Left ventricle myocardium inferior (tissue), 1 donor: ENCODE results near the gene PERP. TPM values are rescaled to one million over a fixed set of nuclear protein-coding genes. Genes with fewer than 3 reads are reported as not detected.

Experiments used
- DNase-seq: peaks from one replicate; pipeline ENCODE4 v3.0.0-alpha.2; 2020
- H3K27ac ChIP-seq: fragments of 200-600 bp; replicated peaks from 2 replicates; pipeline ENCODE4 v1.8.0; 2021
- H3K27me3 ChIP-seq: fragments of 200-600 bp; 2 replicates; pipeline ENCODE4 v1.8.0; 2021; ENCODE audit warnings: low read depth
- H3K36me3 ChIP-seq: fragments of 200-600 bp; 2 replicates; pipeline ENCODE4 v1.8.0; 2021
- H3K4me1 ChIP-seq: fragments of 200-600 bp; 2 replicates; pipeline ENCODE4 v1.8.0; 2021
- H3K4me3 ChIP-seq: fragments of 200-600 bp; 2 replicates; pipeline ENCODE4 v1.8.0; 2021; ENCODE audit warnings: mild to moderate bottlenecking, moderate library complexity
- H3K9me3 ChIP-seq: fragments of 200-600 bp; replicated peaks from 2 replicates; pipeline ENCODE4 v1.8.0; 2021
- CTCF ChIP-seq: fragments of 200-600 bp; IDR thresholded peaks from 2 replicates; pipeline ENCODE4 v1.8.0; 2021; ENCODE audit warnings: antibody characterized with exemption, mild to moderate bottlenecking, borderline replicate concordance
- intact Hi-C: fragments of 100-400 bp; cut with micrococcal nuclease; formaldehyde crosslinking; loops from one replicate; pipeline ENCODE4 v1.11.0; 2022
- total RNA-seq: library from RNA; stranded (reverse); fragmentation: NEBNext Ultra II Directional; extraction: Animal tissue kit (Norgen Biotek cat#: 25700); gene quantifications from one replicate; pipeline ENCODE4 v1.2.1, GENCODE V29; 2021
- donor health status: DM: no; HTN: yes; CAD: no; lungs with severe emphysema.

The PERP gene
- total RNA-seq, 1 donor from 2014 or later = 53.9 TPM

- no peak for DNase-seq
- H3K27me3 ChIP-seq = no peaks in the 10 kb centered on the region
- intact Hi-C loops = no loop called here
Measured at GRCh38 chr6:138098306-138098705, 8.9 kb downstream of the PERP start.

GRCh38 chr6:138094260-138094659 lies 13.0 kb downstream of the PERP start:
- no peak for DNase-seq
- Histone ChIP-seq H3K36me3 (peaks cover 17% of the 10 kb centered on the region), H3K27me3 (no peaks in the 10 kb centered on the region), H3K4me1 (no peaks in the 10 kb centered on the region), H3K4me3 (no peak overlapping the region), H3K27ac (no peak overlapping the region), H3K9me3 (peaks cover 7% of the 10 kb centered on the region)
- TF ChIP-seq CTCF = no peak
- intact Hi-C loops = no loop called here

More at GRCh38 chr6:138098306-138098705, 8.9 kb downstream of the PERP start:
- Histone ChIP-seq H3K4me1 (peaks cover 9% of the 10 kb centered on the region), H3K9me3 (peaks cover 7% of the 10 kb centered on the region), H3K36me3 (peaks cover 17% of the 10 kb centered on the region), H3K4me3 (no peak overlapping the region), H3K27ac (no peak overlapping the region)
- no peak for TF ChIP-seq CTCF

GRCh38 chr6:138093632-138094031 lies 13.6 kb downstream of the PERP start:
- no peak for DNase-seq
- no peak for TF ChIP-seq CTCF

GRCh38 chr6:138092686-138093085 lies 14.5 kb downstream of the PERP start:
- no peak overlapping the region for H3K4me3 ChIP-seq
- no peaks in the 10 kb centered on the region for H3K27me3 ChIP-seq
- no peak for TF ChIP-seq CTCF
- intact Hi-C loops = no loop called here
- H3K9me3 ChIP-seq = no peaks in the 10 kb centered on the region
- H3K27ac ChIP-seq = no peak overlapping the region
- no peak for DNase-seq
- peaks cover 17% of the 10 kb centered on the region for H3K36me3 ChIP-seq
- H3K4me1 ChIP-seq = no peaks in the 10 kb centered on the region

More at GRCh38 chr6:138093632-138094031, 13.6 kb downstream of the PERP start:
- Histone ChIP-seq H3K27me3 (no peaks in the 10 kb centered on the region), H3K36me3 (peaks cover 17% of the 10 kb centered on the region), H3K4me1 (no peaks in the 10 kb centered on the region), H3K9me3 (peaks cover 6% of the 10 kb centered on the region), H3K27ac (no peak overlapping the region), H3K4me3 (no peak overlapping the region)
- intact Hi-C loops = no loop called here

GRCh38 chr6:138089325-138089724 lies 17.9 kb downstream of the PERP start:
- TF ChIP-seq CTCF = no peak
- Histone ChIP-seq H3K36me3 (no peaks in the 10 kb centered on the region), H3K27ac (no peak overlapping the region), H3K4me1 (no peaks in the 10 kb centered on the region), H3K27me3 (no peaks in the 10 kb centered on the region), H3K4me3 (no peak overlapping the region), H3K9me3 (no peaks in the 10 kb centered on the region)
- intact Hi-C loops = no loop called here
- no peak for DNase-seq
